HG02610 (cell line): ENCODE data around the gene CREB3L1.
A peak's percentile ranks its signal among the peaks of the same experiment; 100 is the strongest.
"Not testable (repeated sequence)": the region's sequence is repeated elsewhere in the genome, so short reads cannot be mapped to it uniquely, and the experiment has no call there.

Experiments used
- ATAC-seq: cut with Tn5 transposase; IDR thresholded peaks from one replicate; pipeline ENCODE4 v1.9.1; 2021; ENCODE audit warnings: mild to moderate bottlenecking, moderate library complexity; ENCODE audit not compliant: unreplicated experiment

Gene CREB3L1

DNA sequence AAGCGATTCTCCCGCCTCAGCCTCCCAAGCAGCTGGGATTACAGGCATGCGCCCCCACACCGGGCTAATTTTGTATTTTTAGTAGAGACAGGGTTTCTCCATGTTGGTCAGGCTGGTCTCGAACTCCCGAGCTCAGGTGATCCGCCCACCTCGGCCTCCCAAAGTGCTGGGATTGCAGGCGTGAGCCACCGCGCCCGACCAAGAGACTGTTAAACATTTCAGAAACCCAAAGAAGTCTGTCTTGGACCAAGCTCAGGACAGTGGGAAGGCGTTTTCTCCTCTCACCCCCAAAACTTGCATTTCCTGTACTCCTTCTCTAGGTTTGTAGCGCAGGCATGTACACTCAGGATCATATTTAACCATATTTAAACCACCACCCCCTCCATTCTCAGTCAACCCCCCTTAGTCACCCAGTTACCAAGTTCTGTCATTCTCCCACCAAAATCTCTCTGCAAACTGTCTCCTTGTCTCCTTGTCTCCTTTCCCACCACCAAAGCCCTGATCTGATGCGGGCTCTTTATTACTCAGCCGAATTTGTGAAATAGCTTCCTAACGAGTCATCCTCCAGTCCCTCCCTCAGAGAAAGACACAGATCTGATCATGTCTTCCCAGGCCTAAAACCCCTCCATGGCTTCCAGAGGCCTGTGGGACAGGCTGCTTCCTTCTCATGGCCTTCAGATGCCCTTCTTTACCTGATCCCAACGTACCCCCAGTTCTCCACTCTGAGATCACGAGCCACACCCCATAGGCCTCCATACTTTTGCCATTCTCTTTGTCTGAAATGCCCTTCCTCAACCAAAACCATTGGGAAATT, 29.0 kb upstream of the CREB3L1 start:
- no peak for ATAC-seq

DNA sequence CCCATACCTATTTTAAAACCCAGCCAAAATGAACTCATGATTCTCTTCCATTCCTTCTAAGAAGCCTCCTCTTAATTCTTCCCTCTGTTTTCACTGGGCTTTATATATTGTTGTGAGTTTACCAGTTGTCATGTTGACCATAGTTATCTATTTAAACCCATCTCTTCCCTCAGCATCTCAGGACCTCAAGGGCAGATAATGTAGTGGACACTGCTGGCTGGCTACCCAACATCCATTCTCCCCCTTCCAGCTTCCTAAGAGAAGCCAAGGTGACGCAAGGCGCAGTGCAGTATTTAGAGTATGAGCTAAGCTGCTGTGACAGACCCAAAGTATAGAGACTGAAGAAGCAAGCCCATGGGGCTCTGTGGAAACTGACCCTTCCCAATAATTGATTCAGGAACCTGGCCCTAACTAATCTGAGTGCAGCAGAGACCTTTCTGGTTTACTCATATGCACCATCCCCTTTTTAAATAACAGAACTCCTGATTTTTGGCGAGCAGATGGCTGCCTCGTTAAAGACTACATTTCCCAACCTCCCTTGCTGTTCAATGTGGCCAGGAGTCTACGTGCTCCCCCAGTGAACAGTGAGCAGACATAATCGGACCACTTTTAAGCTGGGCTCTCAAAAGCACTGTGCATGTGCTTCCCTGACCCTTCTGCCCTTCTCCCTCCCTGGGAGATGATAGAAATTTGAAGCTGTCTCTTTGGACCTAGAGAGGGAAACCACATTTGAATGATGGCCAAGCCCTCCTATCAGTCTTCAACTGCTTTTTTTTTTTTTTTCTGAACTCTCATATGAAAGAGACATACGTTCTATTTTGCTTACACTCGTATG, 28.1 kb upstream of the CREB3L1 start:
- no peak for ATAC-seq

DNA sequence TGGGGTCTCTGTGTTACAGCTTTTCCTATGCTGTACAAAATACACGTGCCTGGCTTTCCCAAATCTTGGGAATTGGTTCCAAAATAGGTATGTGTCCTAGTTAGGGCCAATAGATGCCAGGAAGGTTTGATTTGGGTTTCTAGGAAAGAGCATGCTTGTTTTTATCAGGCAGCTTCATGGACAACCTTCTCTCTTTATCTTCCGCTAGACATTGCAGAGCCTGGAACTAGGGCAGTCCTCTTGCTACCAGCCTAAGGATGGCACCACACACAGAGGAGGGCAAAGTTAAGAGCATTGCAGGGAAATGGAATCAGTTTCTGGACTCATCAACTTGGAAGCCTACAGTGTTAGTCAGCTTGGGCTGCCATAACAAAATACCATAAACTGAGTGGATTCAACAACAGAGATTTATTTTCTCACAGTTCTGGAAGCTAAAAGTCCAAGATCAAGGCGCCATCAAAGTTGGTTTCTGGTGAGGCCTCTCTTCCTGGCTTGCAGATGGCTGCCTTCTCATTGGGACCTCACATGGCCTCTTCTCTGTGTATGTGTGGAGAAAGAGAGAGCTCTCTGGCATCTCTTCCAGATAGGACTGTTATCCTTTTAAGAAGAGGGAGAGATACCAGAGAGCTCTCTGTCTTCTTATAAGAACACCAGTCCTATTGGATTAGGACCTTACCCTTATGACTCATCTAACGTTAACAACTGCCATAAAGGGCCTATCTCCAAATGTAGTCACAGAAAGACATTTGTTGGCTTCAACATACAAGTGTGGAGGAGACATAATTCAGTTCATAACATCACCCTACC, 27.3 kb upstream of the CREB3L1 start:
- no peak for ATAC-seq

DNA sequence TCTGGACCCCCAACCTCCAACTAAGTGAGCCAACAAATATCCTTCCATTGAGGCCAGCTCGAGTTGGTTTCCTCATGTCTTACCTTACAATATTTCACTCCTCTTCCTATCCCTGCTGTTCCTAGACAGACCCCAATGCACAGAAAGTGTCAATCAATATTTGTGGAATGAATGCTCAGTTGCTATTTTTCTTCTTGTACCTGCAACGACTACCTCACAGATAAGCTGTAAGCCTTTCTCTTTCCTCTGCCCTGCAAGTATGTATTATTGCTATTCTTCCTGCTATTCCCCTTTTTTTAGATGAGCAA, 26.8 kb upstream of the CREB3L1 start:
- ATAC-seq, result no peak

DNA sequence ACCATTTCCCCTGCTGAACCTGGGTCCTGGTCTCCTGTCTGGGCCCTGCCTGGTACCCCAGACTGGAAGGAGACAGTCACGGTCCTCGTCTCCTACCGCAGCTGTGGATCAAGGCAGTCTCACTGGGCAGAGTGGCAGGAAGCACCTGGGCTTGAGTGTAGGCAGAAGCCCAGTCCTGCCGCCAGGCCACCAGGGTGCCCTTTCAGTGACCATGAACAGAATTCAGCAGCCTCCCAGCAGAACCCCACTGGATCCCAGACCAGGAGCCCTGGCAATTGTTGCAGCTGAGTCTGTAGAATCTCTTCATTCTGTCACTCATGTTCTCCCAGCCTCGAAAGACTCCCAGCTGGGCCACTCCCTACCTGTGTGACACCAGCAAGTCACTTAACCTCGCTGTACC, 25.5 kb upstream of the CREB3L1 start:
- ATAC-seq, result no peak

DNA sequence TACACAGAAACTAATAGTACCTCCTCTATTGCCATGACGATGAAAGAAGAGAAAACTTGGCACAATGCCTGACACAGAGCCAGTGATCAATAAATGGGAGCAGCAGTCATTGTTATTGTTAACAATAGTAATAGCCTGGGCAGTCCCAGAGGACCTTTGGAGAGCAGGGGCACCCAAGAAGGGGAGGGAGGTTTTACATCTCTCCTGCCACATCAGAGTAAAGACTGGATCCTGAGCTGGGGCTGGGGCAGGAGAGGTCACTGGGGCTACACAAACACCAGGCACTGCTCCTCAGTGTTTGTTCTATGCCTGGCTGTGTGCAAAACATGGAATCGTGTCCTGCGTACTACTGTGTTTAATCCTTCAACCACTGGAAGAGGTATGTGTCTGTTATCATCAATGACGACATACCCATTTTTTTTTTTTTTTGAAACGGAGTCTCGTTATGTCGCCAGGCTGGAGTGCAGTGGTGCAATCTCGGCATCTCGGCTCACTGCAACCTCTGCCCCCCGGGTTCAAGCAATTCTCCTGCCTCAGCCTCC, 25.0 kb upstream of the CREB3L1 start:
- no peak for ATAC-seq

DNA sequence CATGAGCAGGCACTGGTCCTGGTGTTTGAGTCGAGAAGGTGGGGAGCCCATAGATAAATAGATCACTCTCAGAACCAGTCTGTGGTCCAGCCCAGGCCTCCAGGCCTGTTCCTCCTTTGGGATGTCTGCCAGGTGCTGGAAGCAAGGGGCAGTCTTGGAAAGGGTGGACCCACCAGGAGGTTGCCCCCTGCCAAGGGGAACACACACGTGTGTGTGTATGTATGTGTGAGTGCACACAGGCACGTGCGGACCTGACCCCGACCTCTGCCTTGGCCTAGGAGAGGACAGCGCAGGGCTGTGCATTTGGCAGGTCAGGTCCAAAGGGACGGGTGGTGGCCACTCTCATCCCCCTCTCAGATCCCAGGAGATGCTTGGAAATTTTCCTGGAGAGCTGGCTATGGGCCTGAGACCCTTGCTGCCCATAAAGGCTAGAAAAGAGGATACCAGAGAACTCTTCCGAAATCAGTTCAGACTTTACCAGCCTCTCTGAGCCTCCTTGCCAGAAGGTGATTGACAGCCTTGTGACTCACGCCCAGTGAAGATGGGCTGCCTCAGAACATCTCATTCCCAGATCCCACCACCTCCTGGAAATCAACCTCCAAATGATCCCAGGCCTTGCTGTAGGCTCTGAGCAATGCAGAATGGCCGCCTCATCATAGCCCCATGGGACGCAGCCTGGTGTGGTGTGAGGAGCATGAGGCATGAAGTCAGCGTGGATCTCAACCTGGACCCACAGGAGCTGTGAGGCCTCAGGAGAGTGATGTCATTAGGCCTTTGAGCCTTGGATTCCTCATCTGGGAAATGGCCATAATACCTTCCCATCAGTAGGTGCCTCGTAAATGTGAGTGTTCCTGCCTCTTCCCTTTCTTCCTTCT, 24.0 kb upstream of the CREB3L1 start:
- ATAC-seq, result no peak

DNA sequence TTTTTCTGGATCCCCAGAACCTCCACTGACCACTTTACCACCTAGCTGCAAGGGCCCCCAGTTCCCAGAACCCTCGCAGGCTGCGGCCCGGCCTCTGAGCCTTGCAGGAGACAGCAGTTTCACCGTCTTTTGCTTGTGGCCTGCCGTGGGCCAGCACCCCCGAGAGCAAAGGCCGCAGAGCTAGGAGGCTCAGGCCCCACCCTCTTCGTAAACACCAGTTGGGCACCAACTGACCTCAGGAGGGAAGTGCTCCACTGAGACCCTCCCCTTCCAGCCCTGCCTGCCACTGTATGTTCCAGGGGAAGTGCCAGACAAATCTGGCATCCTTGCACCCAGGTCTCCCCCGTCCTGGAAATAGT, 23.4 kb upstream of the CREB3L1 start:
- no peak for ATAC-seq

DNA sequence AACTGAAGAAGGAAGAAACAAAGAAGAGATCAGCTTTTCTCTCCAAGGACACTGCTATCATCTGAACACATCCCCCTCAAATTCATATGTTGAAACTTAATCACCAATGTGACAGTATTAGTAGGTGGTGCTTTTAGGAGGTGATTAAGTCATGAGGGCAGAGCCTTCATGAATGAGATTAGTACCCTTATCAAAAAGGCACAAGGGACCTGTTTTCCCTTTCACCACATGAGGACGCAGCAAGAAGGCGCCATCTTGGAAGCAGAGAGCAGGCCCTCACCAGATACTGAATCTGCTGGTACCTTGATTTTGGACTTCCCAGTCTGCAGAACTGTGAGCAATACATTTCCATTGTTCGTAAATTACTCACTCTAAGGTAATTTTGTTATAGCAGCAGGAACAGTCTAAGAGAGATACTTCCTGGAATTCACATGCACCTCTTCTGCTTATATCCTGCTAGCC, 20.9 kb upstream of the CREB3L1 start:
- no peak for ATAC-seq

DNA sequence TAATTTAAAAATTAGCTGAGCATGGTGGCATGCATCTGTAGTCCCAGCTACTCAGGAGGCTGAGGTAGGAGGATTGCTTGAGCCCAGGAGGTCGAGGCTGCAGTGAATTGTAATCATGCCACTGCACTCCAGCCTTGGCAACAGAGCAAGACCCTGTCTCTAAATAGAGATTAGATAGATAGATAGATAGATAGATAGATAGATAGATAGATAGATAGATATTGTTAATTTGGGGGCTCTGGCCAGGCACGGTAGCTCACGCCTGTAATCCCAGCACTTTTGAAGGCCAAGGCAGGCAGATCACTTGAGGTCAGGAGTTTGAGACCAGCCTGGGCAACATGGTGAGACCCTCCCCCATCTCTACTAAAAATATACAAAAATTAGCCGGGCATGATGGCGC, 18.1 kb upstream of the CREB3L1 start:
- not testable (repeated sequence) for ATAC-seq

DNA sequence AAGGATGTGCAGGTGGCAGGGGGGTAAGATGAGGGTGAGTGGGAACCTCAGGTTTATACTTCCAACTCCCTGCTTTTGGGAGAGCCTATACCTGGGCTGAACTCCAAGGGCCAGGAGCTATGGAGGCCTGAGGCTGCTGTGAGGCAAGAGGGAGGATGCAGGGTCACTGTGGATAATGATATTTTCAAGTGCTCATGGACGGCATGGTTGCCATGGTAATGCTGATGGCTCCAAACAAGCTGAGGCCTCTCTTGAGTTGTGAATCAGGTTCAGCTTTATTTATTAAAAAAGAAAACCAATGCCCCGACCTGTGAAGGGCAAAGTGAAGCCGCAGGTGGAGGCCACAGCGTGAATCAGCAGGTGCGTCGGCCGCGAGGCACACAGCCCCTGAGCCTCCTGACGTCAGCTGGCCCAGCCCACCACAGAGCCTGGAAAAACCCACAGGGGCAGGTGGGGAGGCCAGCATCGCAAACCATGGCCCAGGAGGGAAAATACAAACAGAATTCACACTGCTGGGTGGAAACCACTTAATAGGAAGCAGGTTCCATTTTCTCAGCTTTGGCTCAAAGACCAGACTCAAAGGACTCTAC, 17.4 kb upstream of the CREB3L1 start:
- no peak for ATAC-seq

DNA sequence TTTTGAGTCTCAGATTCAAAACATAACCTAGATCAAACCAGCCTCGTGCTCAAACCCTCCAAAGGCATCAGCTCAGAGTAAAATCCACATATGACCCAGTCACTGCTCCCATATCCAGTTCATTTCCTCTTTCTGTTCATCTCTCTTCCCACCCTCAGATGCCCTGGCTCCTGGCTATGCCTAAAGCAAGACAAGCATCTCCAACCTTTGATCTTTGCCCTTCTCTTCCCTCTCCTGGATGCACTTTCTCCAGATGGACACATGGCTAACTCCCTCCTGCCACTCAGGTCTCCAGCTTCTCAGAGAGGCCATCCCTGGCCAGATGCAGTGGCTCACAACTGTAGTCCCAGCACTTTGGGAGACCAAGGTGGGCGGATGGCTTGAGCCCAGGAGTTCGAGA, 14.3 kb upstream of the CREB3L1 start:
- ATAC-seq, result no peak

DNA sequence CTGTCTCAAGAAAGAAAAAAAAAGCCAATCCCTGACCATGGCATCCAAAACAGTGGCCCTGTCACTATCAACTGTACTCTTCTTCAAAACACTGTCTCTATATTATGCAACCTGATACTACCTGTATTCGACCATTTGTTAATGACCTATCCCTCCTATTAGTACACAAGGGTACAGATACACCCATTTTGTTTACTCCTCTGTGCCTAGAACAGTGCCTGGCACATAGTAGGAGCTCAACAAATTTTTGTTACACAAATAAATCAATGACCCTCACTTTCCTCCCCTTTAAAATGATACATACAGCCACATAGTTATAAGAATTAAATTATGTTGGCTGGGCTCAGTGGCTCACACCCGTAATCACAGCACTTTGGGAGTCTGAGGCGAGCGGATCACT, 13.4 kb upstream of the CREB3L1 start:
- no peak for ATAC-seq

DNA sequence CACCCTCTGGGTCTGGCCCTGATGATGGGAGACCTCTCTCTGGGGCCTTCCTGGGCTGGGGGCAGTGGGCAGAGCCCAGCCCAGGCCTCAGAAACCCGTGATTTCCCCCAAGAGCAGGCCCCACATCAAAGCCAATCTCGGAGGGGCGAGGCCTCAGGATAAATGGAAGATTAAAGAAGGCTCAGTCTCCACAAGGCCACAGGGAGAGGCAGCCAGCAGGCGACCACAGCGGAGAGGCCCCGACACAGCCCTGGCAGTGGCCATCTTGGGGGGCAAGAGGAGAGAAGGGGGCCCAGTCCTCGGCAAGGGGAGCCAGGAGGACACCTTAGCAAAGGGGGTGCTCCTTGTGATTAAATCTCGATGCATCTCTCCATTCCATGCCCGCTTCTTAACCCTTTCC, 12.5 kb upstream of the CREB3L1 start:
- no peak for ATAC-seq

DNA sequence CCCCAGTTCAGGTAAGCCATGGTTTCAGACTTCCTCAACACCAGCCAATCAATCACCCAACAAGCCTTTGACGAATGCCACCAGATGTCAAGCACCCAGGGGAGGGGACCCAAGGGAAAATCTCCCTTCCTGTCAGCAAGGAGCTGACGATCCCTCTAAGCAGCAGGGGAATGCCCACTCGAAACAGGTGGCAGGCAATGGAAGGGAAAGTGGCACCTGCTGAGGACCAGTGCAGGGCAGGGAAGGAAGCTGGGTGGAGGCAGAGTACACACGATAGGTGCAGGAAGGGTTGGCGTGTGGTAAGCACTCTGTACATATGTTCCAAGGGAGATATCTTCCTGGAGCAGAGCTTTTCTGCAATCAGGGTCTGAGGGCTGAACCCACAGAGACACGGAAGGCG, 11.7 kb upstream of the CREB3L1 start:
- peak; percentile 21 for ATAC-seq

DNA sequence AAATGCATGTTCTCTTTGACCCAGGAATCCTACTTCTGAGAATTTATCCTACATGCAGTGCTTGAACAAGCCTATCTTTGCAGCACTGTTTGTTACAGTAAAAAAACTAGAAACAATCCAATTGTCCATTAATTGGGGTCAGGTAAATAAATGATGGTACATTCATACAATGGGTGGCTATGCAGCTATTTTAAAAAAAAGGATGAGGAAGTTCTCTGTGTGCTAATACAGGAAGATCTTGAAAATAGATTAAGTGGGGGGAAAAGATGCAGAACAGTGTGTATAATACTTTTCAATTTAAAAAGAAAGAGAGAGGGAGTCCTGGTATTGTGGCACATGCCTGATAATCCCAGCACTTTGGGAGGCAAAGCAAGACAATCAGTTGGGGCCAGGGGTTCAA, 9.5 kb upstream of the CREB3L1 start:
- ATAC-seq, result no peak

DNA sequence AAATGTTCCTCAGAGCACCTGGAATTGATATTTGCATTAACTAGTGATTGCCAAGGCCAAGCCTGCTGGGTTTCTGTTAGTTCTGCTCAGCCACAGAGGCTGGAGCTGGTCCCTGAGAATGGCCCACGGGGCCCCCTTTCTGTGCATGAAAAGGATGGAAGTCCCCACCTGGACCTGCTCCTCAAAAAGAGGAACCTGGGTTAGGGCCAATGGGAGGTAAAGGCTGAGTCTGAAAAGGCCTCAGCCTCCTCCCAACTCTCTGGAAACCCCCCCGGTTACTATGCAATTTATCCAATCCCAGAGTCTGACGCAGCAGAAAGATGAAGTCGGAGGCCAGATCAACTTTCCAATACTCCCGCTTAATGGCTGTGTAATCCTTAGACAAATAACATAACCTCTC, 6.8 kb upstream of the CREB3L1 start:
- no peak for ATAC-seq

DNA sequence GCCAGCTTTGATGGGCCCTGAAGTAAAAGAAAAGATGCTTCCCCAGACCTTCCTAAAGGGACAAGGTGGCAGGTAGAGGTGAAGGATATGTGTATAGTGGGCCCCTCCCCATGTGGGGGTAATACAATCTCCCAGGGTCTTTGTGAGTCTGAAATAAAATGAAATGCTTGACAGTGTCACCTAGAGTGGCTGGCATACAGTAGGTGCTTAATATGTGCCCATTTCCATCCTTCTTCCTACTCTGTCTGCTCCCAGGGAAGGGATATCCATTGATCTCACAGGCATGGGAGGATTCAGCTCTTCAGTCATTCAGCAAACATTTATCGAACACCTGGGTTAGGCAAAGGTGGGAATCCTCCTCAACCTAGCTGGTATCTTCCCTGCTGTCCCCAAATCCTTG, 6.1 kb upstream of the CREB3L1 start:
- ATAC-seq, result no peak

DNA sequence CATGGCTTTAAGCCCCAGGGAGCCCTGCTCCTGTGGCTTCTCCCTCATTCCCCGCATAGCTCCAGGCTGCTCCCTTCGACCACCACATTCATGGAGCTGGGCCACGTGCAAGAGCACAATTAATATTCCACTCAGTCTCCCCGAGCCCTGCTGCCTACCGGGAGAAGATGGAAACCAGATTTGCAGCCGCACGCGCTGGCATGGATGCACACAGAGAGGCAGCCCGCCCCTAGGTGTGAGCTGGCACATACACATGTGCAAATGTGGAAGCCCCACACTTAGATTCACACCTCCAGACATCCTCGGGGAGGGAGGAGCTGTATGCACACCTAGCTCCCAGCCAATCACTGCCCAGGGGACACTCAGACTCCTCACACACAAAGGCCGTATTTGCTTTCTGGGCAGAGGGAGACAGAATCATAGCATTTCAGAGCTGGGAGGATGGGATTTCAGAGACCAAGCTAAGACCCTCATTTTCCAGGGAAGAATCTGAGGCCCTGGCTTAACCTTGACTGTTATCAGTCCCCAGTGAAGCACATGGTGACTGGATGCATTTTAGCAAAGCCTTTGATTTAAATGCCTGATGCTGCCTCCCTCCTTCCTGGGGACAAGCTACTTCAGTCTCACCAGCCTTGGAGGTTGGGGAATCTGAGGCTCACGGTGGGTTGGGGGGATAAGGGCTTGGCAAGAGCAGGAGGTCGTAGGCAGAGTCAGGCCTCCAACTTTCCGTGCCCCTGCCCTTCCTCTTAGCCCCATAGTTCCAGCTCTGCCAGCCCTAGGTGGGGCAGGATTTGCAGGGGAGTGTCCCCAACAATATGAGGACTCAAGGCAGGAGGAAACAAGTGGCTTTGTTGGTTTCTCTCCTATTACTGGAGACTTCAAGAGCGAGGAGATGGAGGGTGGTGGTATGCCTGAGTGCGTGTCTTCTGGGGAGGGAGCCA, 5.3 kb upstream of the CREB3L1 start:
- ATAC-seq, result no peak
